Breast epithelium (tissue), 4 donors: ENCODE data around the gene FBXO31. TPM values are rescaled to one million over a fixed set of nuclear protein-coding genes. Genes with fewer than 3 reads are reported as not detected.
A peak's percentile ranks its signal among the peaks of the same experiment; 100 is the strongest.

Experiments
- DNase-seq, 2 donors: peaks; one replicate each; pipeline ENCODE4 v3.0.0-alpha.2; 2019; ENCODE audit warnings: low spot score in 2 of 2
- H3K27ac ChIP-seq, 2 donors: fragments of 200-600 bp; sonication (generic) in 1 of 2; one replicate each; pipeline ENCODE4 v1.5.1; 2016 to 2019; ENCODE audit warnings: mild to moderate bottlenecking in 1 of 2
- H3K27me3 ChIP-seq, 2 donors: fragments of 200-600 bp; sonication (generic) in 1 of 2; one replicate each; pipeline versions ENCODE4 v1.5.1 to v1.6.0; 2017 to 2019; ENCODE audit warnings: control low read depth in 1 of 2, mild to moderate bottlenecking in 1 of 2
- H3K36me3 ChIP-seq: fragments of 200-600 bp; one replicate; pipeline ENCODE4 v1.5.1; 2019
- H3K4me1 ChIP-seq, 2 donors: fragments of 200-600 bp; sonication (generic); one replicate each; pipeline ENCODE4 v1.5.1; 2016 to 2019; ENCODE audit warnings: control low read depth in 1 of 2
- H3K4me3 ChIP-seq, 3 donors: fragments of 200-600 bp; sonication (generic); 1 replicate in 2 of 3; 2 replicates in 1 of 3; pipeline ENCODE4 v1.5.1; 2016 to 2019; ENCODE audit warnings: mild to moderate bottlenecking in 3 of 3, moderate library complexity in 2 of 3
- H3K9me3 ChIP-seq, 2 donors: fragments of 200-600 bp; sonication (generic) in 1 of 2; one replicate each; pipeline ENCODE4 v1.5.1; 2016 to 2019; ENCODE audit warnings: control low read depth in 1 of 2
- POLR2A ChIP-seq: fragments of 450-650 bp; IDR thresholded peaks from one replicate; pipeline ENCODE4 v1.6.1; 2016; ENCODE audit warnings: antibody characterized with exemption, mild to moderate bottlenecking, moderate library complexity
- POLR2AphosphoS5 ChIP-seq, 3 donors: sonication (generic); formaldehyde crosslinking; IDR thresholded peaks; one replicate each; pipeline ENCODE4 v1.6.1; 2017; ENCODE audit warnings: antibody characterized with exemption in 3 of 3
- intact Hi-C: fragments of 100-400 bp; cut with DNase I; formaldehyde crosslinking; loops from one replicate; pipeline ENCODE4 v1.15.1; 2023; ENCODE audit warnings: low total_unique reads
- total RNA-seq, 3 donors: library from RNA; depleted of rRNA; stranded (reverse); fragments of >200 nt; gene quantifications; one replicate each; pipeline ENCODE4 v1.1.0, GENCODE V29; 2016
- TF ChIP-seq, protein P1 (sequence below), 3 donors: fragments of 450-650 bp; IDR thresholded peaks; one replicate each; pipeline ENCODE4 v1.5.1; 2016 to 2017; ENCODE audit warnings: antibody characterized with exemption in 3 of 3, mild to moderate bottlenecking in 3 of 3, moderate library complexity in 3 of 3

The FBXO31 gene
- total RNA-seq, 3 donors from 2014 or later = 43.0 to 74.7 (median 67.4) TPM

DNA sequence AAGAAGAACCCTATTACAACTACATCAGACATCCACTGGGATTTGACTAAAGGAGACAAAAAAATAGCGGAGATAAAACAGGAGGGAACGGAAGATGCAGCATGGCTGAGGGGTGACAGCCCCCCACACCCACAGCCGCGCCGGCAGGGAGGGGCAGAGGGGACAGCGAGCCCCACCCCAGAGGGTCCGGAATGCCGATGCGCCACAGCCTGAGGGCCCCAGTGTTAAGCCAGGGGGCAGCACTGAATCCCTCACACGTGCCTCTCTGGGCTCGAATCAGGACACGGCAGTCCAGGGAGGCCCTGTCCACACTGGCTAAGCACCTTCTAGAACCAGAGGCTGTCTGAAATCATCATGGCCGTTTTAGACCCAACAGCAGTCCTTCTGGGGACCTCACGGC is 27.4 kb upstream of the FBXO31 start:
- no peak for DNase-seq
- intact Hi-C loops = no loop called here
- H3K4me1 ChIP-seq = no peaks in the 10 kb centered on the region
- no peak overlapping the region for H3K27ac ChIP-seq
- no peaks in the 10 kb centered on the region for H3K27me3 ChIP-seq
- no peaks in the 10 kb centered on the region for H3K9me3 ChIP-seq
- H3K36me3 ChIP-seq = peaks cover 16% of the 10 kb centered on the region
- TF ChIP-seq POLR2A (no peak), POLR2AphosphoS5 (IDR thresholded peaks at IDR 0.05) (no peak)
- TF ChIP-seq, protein P1, sequence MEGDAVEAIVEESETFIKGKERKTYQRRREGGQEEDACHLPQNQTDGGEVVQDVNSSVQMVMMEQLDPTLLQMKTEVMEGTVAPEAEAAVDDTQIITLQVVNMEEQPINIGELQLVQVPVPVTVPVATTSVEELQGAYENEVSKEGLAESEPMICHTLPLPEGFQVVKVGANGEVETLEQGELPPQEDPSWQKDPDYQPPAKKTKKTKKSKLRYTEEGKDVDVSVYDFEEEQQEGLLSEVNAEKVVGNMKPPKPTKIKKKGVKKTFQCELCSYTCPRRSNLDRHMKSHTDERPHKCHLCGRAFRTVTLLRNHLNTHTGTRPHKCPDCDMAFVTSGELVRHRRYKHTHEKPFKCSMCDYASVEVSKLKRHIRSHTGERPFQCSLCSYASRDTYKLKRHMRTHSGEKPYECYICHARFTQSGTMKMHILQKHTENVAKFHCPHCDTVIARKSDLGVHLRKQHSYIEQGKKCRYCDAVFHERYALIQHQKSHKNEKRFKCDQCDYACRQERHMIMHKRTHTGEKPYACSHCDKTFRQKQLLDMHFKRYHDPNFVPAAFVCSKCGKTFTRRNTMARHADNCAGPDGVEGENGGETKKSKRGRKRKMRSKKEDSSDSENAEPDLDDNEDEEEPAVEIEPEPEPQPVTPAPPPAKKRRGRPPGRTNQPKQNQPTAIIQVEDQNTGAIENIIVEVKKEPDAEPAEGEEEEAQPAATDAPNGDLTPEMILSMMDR (IDR thresholded peaks at IDR 0.05) = no peak
- no peak overlapping the region for H3K4me3 ChIP-seq

DNA sequence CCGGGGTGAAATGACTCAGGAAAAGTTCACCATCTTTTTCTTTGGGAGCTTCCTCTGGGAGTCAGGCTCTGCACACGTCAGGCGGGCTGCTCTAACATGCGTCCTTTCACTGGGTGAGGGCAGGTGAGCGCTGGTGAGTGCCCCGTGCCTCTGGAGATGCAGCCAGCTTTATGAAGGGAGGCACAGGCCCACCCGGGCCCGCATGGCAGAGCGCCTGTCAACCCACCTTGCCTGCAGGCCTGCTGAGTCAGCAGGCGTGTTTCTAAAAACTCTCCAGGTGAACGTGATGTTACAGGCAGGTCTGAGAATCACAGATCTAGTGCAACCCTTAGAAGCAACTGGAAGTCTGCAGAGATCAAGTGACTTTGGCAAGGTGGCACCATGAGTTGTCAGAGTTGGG is 27.0 kb upstream of the FBXO31 start:
- intact Hi-C loops = no loop called here
- H3K36me3 ChIP-seq = peaks cover 16% of the 10 kb centered on the region
- no peaks in the 10 kb centered on the region for H3K27me3 ChIP-seq
- H3K9me3 ChIP-seq = no peaks in the 10 kb centered on the region
- TF ChIP-seq, protein P1 (IDR thresholded peaks at IDR 0.05) = no peak
- TF ChIP-seq POLR2A (no peak), POLR2AphosphoS5 (IDR thresholded peaks at IDR 0.05) (no peak)
- H3K4me3 ChIP-seq = no peak overlapping the region
- H3K27ac ChIP-seq = no peak overlapping the region
- H3K4me1 ChIP-seq = no peaks in the 10 kb centered on the region
- no peak for DNase-seq

DNA sequence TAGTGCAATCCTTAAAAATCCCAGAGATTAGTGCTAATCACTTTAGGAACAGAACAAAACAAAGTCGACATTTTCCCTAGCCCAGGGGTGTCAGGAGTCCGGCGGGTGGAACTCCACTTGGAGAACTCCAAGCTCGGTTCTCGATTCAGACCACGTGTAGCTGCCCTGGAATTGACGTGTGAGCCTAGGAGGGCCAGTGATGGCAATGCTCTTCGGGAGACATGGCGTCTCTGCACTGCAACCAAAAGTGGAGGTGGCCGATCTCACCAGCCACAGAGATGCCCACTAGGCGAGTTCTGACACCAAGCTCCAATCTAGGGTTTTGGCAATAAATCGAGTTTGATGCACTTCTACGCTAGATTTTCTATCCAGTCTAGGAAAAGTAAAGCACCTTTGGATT is 26.2 kb upstream of the FBXO31 start:
- Histone ChIP-seq H3K4me3 (no peak overlapping the region), H3K27ac (no peak overlapping the region), H3K4me1 (no peaks in the 10 kb centered on the region), H3K9me3 (no peaks in the 10 kb centered on the region), H3K27me3 (no peaks in the 10 kb centered on the region), H3K36me3 (peaks cover 16% of the 10 kb centered on the region)
- DNase-seq = no peak
- TF ChIP-seq POLR2AphosphoS5 (IDR thresholded peaks at IDR 0.05) = no peak
- no peak for TF ChIP-seq POLR2A
- TF ChIP-seq, protein P1 (IDR thresholded peaks at IDR 0.05) = no peak
- intact Hi-C loops = no loop called here

DNA sequence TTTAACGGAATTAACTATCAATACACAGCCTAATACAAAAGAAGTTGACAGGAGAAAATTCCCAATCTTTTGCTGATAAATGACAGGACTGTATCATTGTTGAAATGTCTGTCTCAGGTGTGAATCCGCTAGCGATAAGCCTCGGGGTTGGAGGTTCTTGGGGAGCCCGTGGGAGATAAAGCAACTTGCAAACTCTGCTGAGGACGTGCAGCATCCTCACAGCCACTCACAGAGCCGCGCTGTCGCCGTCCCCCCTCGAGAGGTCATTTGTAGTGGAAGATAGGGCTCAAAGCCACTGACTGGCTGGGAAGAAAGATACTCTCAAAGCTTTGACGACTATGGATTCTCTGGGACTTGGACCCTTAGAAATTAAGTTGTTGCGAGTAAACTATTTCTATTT is 25.6 kb upstream of the FBXO31 start:
- no peak overlapping the region for H3K27ac ChIP-seq
- TF ChIP-seq POLR2AphosphoS5 (IDR thresholded peaks at IDR 0.05) (no peak), POLR2A (no peak)
- TF ChIP-seq, protein P1 (IDR thresholded peaks at IDR 0.05) = no peak
- DNase-seq = no peak
- peaks cover 16% of the 10 kb centered on the region for H3K36me3 ChIP-seq
- no peaks in the 10 kb centered on the region for H3K27me3 ChIP-seq
- no peak overlapping the region for H3K4me3 ChIP-seq
- H3K9me3 ChIP-seq = no peaks in the 10 kb centered on the region
- intact Hi-C loops = no loop called here
- no peaks in the 10 kb centered on the region for H3K4me1 ChIP-seq

DNA sequence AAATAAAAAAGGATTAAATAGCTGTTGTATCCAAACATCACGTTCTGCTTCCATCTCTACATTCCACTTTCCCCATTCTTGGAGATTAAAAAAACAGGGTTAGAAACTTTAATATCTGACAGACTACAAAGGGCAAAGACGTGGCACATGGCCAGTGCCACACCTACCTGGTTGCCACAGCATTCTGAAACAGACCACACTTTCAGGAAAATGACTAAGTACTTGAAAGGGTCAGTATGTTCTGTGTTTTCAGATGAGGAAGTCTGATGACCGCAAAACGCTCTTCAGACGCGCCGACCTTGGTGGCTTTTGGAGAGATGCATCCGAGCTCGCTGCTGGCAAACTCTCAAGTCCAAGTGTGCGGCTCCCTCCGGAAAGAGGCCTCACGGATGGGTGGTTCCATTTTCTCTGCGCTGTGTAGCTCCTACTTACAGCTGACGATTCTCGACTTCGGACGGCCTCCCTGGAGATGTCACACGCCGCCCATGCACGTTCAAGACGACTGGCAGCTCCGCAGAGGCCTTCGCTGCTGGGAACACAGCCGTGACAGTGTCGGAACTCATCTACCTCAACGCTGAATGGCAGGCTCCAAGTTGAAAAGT is 24.0 kb upstream of the FBXO31 start:
- Histone ChIP-seq H3K9me3 (no peaks in the 10 kb centered on the region), H3K4me1 (no peaks in the 10 kb centered on the region), H3K4me3 (no peak overlapping the region), H3K27ac (peak overlapping the region in 1 of 2 donors; percentile 33), H3K27me3 (no peaks in the 10 kb centered on the region), H3K36me3 (peaks cover 13% of the 10 kb centered on the region)
- peak in 1 of 2 donors; percentile 59 for DNase-seq
- intact Hi-C loops = no loop called here
- TF ChIP-seq POLR2A (no peak), POLR2AphosphoS5 (IDR thresholded peaks at IDR 0.05) (peak; percentile 33 to 40 (median 36))
- TF ChIP-seq, protein P1 (IDR thresholded peaks at IDR 0.05) = no peak
